Fibroblast of the aortic adventitia (primary cell): ENCODE results near the gene MAPK8IP1. TPM values are rescaled to one million over a fixed set of nuclear protein-coding genes. Genes with fewer than 3 reads are reported as not detected.

Source experiments
- DNase-seq: peaks from one replicate; pipeline ENCODE4 v3.0.0-alpha.2; 2010; ENCODE audit warnings: low read depth
- H3K4me3 ChIP-seq: 2 replicates; pipeline ENCODE4 v1.5.1; 2011; ENCODE audit warnings: low read depth, mild to moderate bottlenecking, control low read depth, low read length, moderate library complexity
- total RNA-seq: library from RNA; depleted of rRNA; stranded (reverse); fragments of >200 nt; gene quantifications from 2 replicates; pipeline ENCODE4 v1.2.3, GENCODE V29; 2012; ENCODE audit warnings: low replicate concordance
- TF ChIP-seq, protein P1 (sequence below): IDR thresholded peaks from 2 replicates; pipeline ENCODE4 v1.5.1; 2011; ENCODE audit warnings: mild to moderate bottlenecking, low read length, control low read depth, inconsistent platforms; ENCODE audit not compliant: insufficient read depth

Gene MAPK8IP1
- total RNA-seq, 1 donor: 8.1 TPM

DNA sequence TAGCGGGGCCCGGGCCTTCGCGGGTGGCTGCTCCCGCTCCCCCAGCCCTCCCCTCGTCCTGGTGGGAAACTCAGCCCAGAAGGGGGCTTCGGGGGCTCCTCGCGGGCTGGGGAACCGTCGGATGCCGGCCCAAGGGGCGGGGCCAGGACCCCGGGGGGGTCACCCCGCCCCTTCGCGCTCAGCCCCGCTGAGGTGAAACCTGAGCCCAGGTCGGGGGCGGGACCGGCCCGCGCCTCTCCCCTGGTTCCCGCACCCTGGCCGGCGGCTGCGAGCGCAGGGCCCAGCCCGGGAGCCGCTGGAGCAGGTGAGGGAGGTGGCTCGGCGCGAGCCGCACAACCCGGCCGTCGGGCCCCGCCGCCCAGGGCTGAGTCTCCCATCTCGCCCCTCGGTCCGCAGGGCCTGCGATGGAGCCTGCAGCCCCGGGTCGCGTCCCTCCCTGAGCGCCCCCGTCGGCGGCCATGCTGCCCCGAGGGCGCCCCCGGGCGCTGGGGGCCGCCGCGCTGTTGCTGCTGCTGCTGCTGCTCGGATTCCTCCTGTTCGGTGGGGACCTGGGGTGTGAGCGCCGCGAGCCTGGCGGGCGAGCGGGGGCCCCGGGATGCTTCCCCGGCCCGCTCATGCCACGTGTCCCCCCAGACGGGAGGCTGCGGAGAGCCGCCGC lies 37.1 kb downstream of the MAPK8IP1 start, which contains the start of gene LARGE2:
Gene LARGE2, plus strand, starts transcription at position 232 of the 658 bp plus-strand sequence. Its CDS starts 227 bp downstream, at position 459.
- TF ChIP-seq, protein P1, sequence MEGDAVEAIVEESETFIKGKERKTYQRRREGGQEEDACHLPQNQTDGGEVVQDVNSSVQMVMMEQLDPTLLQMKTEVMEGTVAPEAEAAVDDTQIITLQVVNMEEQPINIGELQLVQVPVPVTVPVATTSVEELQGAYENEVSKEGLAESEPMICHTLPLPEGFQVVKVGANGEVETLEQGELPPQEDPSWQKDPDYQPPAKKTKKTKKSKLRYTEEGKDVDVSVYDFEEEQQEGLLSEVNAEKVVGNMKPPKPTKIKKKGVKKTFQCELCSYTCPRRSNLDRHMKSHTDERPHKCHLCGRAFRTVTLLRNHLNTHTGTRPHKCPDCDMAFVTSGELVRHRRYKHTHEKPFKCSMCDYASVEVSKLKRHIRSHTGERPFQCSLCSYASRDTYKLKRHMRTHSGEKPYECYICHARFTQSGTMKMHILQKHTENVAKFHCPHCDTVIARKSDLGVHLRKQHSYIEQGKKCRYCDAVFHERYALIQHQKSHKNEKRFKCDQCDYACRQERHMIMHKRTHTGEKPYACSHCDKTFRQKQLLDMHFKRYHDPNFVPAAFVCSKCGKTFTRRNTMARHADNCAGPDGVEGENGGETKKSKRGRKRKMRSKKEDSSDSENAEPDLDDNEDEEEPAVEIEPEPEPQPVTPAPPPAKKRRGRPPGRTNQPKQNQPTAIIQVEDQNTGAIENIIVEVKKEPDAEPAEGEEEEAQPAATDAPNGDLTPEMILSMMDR: no peak
- DNase-seq: no peak
- H3K4me3 ChIP-seq: no peak within 1 kb of the TSS

DNA sequence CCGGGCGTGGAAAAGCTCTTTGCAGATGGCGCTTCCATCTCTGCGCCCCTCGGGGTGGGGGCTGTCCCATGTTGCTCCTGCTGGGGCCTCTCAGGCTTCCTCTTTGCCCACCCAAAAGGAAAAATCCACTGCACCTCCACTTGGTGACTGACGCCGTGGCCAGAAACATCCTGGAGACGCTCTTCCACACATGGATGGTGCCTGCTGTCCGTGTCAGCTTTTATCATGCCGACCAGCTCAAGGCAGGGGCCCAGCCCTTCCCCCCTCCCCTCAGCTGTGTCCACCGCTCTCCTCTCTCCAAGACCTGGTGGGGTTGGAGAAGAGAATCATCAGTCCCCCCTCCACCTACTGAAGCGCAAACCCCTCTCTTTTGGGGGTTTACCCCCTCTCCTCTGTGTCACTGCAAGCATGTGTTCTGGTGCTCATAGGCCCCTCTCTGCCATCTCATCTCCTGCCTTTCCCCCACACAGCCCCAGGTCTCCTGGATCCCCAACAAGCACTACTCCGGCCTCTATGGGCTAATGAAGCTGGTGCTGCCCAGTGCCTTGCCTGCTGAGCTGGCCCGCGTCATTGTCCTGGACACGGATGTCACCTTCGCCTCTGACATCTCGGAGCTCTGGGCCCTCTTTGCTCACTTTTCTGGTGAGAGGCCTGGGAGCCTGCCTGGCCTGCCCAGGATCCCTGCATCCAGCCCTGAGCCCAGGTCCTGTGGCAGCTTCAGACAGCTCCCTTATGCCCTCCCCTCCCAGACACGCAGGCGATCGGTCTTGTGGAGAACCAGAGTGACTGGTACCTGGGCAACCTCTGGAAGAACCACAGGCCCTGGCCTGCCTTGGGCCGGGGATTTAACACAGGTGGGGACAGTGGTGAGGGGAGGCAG lies 38.8 kb downstream of the MAPK8IP1 start:
- TF ChIP-seq, protein P1: no peak
- no peak overlapping the region for H3K4me3 ChIP-seq
- no peak for DNase-seq

DNA sequence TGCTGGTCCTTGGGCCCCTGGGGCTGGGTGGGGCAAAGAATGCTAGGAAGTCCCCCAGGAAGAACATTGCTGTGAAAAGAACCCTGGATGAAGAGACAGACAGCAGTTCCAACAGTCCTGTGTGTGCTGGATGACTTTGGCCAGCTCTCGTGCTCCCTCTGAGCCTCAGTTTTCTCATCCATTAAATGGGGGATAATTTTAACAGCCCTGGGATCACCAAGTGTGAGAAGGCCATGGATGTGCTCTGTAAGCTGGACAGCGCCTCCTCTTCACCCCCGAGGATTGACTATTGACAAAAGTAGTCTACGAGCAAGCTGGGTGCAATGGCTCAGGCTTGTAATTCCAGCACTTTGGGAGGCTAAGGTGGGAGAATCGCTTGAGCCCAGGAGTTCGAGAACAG lies 39.5 kb downstream of the MAPK8IP1 start:
- no peak overlapping the region for H3K4me3 ChIP-seq
- TF ChIP-seq, protein P1: no peak
- no peak for DNase-seq

GRCh38 chr11:45925550-45925949 lies 40.1 kb downstream of the MAPK8IP1 start:
- H3K4me3 ChIP-seq: no peak overlapping the region
- TF ChIP-seq, protein P1: no peak
- DNase-seq: no peak

DNA sequence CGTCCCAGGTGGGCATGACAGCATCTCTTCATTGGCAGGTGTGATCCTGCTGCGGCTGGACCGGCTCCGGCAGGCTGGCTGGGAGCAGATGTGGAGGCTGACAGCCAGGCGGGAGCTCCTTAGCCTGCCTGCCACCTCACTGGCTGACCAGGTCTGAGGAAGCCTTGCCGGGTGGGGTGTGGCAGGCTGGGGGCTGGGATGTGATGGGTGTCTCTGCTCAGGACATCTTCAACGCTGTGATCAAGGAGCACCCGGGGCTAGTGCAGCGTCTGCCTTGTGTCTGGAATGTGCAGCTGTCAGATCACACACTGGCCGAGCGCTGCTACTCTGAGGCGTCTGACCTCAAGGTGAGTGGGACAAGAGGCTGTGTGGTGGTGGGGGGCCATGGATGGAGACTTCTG lies 40.5 kb downstream of the MAPK8IP1 start:
- TF ChIP-seq, protein P1: no peak
- DNase-seq: no peak
- no peak overlapping the region for H3K4me3 ChIP-seq

- no peak for DNase-seq
- no peak overlapping the region for H3K4me3 ChIP-seq
- TF ChIP-seq, protein P1: no peak
These were observed 41.3 kb downstream of the MAPK8IP1 start for GRCh38 chr11:45926536-45927331.
